ENCODE results near the gene GSC2. TPM values are rescaled to one million over a fixed set of nuclear protein-coding genes. Genes with fewer than 3 reads are reported as not detected.
A peak's percentile ranks its signal among the peaks of the same experiment; 100 is the strongest.

Gene GSC2
- polyA plus RNA-seq, 3 donors, result not detected

DNA sequence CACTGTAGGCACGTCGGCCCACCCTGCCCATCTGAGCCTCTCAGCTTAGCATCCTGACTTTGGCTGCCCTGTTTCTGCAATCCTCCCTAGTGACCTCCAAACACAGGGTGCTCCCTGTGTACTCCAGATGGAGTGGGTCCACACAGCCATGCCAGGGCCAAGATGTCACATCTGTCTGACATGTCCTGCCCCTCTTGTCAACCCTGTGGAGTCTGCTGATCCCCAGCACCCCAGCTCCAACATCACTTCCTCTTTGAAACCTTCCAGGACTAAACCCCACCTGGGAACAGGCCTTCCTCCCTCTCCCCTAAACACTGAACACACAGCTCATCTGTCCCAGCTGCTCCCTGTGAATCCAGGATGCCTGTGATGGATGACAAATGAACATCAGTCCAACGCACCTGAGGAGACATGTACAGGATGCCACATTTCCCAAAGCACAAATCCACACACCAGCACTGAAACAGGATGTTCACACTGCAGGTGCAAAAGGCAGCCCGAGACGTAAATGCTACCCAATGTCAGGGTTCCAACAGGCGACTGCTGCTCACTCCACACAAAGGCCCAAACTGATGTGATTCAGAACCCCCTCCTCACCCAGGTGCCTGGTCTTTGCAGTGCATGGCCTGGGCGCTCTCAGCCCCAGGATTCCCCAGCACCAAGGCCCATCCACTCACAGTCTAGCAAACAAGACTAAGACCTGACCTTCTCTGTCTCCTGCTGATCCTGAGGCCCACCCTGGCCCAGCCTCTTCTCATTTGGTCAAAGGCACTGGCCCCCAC, 21.0 kb downstream of the GSC2 start:
- H3K27ac ChIP-seq (ENCODE audit: low read depth in 1 of 2, low read length in 2 of 2), result no peak overlapping the region
- no peaks in the 10 kb centered on the region for H3K27me3 ChIP-seq (ENCODE audit: control insufficient read depth in 2 of 2, insufficient read depth in 2 of 2, low read length in 2 of 2)
- Mint-ChIP-seq H3K4me3 (no peak overlapping the region), H3K9me3 (peaks cover 0 to 3% (median 0%) of the 10 kb centered on the region in 7 donors), H3K27ac (no peak overlapping the region), H3K27me3 (ENCODE audit: low read depth in 3 of 3) (peaks cover under 1 to 4% (median 4%) of the 10 kb centered on the region in 3 donors), H3K36me3 (peaks cover 26 to 32% of the 10 kb centered on the region in 2 donors), H3K4me1 (peaks cover 1% of the 10 kb centered on the region)
- no peaks in the 10 kb centered on the region for H3K9me3 ChIP-seq (replicated peaks in 1 of 2; ENCODE audit: control insufficient read depth in 1 of 2, insufficient read depth in 1 of 2, low read length in 2 of 2)
- DNase-seq, result no peak
- 93% methylated on average over 4 of the region's 7 CpGs for WGBS (ENCODE audit: insufficient coverage)
- no peak for TF ChIP-seq CTCF (IDR thresholded peaks at IDR 0.05)
- H3K9ac ChIP-seq (ENCODE audit: insufficient read depth, low read length, poor library complexity, severe bottlenecking), result no peak overlapping the region
- no peak overlapping the region for H3K4me3 ChIP-seq (replicated peaks in 1 of 3; ENCODE audit: low read depth in 2 of 3, low read length in 3 of 3)
- H3K4me2 ChIP-seq (replicated peaks; ENCODE audit: extremely low read depth, low read length, poor library complexity, severe bottlenecking), result no peak overlapping the region
- H3K79me2 ChIP-seq (ENCODE audit: insufficient read depth, low read length), result no peaks in the 10 kb centered on the region
- H4K20me1 ChIP-seq (ENCODE audit: insufficient read depth, low read length), result no peaks in the 10 kb centered on the region
- H3K36me3 ChIP-seq (replicated peaks in 1 of 2; ENCODE audit: control insufficient read depth in 1 of 2, insufficient read depth in 2 of 2, low read length in 2 of 2), result peaks cover 29 to 35% of the 10 kb centered on the region in 2 donors
- no peak overlapping the region for H2AFZ ChIP-seq (ENCODE audit: insufficient read depth, low read depth, low read length, poor library complexity, severe bottlenecking)
- no peaks in the 10 kb centered on the region for H3K4me1 ChIP-seq (ENCODE audit: control insufficient read depth in 1 of 2, insufficient read depth in 2 of 2, low read length in 2 of 2)
- intact Hi-C loops (cut with micrococcal nuclease), result no loop called here

DNA sequence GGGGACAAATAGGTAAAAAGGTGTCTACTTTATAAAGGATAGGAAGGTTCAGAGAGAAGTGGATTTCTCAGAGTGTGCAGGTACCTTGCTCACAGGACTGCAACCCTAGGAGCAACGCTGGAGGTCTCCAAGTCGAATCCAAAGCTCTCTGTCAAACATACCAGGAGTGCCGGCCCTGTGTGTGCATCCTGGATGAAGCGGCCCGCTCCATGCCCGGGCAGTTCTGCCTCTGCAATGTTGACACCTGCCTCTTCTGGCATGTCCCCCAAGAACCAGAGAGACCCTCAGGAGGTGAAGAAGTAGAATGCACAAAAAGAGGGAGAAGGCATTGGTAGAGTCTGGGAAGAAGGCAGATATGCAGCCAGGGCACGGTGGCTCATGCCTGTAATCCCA, 22.1 kb downstream of the GSC2 start:
- Histone ChIP-seq H3K4me1 (ENCODE audit: control insufficient read depth in 1 of 2, insufficient read depth in 2 of 2, low read length in 2 of 2) (peaks cover 3% of the 10 kb centered on the region in 2 donors), H3K27ac (ENCODE audit: low read depth in 1 of 2, low read length in 2 of 2) (no peak overlapping the region), H3K4me3 (replicated peaks in 1 of 3; ENCODE audit: low read depth in 2 of 3, low read length in 3 of 3) (no peak overlapping the region), H4K20me1 (ENCODE audit: insufficient read depth, low read length) (no peaks in the 10 kb centered on the region), H3K9me3 (replicated peaks in 1 of 2; ENCODE audit: control insufficient read depth in 1 of 2, insufficient read depth in 1 of 2, low read length in 2 of 2) (no peaks in the 10 kb centered on the region), H2AFZ (ENCODE audit: insufficient read depth, low read depth, low read length, poor library complexity, severe bottlenecking) (no peak overlapping the region), H3K27me3 (ENCODE audit: control insufficient read depth in 2 of 2, insufficient read depth in 2 of 2, low read length in 2 of 2) (no peaks in the 10 kb centered on the region), H3K36me3 (replicated peaks in 1 of 2; ENCODE audit: control insufficient read depth in 1 of 2, insufficient read depth in 2 of 2, low read length in 2 of 2) (peaks cover 18 to 23% of the 10 kb centered on the region in 2 donors), H3K9ac (ENCODE audit: insufficient read depth, low read length, poor library complexity, severe bottlenecking) (no peak overlapping the region), H3K4me2 (replicated peaks; ENCODE audit: extremely low read depth, low read length, poor library complexity, severe bottlenecking) (no peak overlapping the region), H3K79me2 (ENCODE audit: insufficient read depth, low read length) (no peaks in the 10 kb centered on the region)
- peaks cover 5% of the 10 kb centered on the region for H3K4me1 Mint-ChIP-seq
- no peak for TF ChIP-seq CTCF (IDR thresholded peaks at IDR 0.05)
- DNase-seq, result no peak
- intact Hi-C loops (cut with micrococcal nuclease), result no loop called here
- H3K27me3 Mint-ChIP-seq (ENCODE audit: low read depth in 3 of 3), result peaks cover 1 to 7% (median 7%) of the 10 kb centered on the region in 3 donors
- H3K9me3 Mint-ChIP-seq, result peaks cover 0 to 3% (median 0%) of the 10 kb centered on the region in 7 donors
- peak overlapping the region in 1 of 7 donors; percentile 4 for H3K27ac Mint-ChIP-seq
- peaks cover 15 to 20% of the 10 kb centered on the region in 2 donors for H3K36me3 Mint-ChIP-seq
- WGBS (ENCODE audit: insufficient coverage), result 88% methylated on average over 6 of the region's 7 CpGs
- H3K4me3 Mint-ChIP-seq, result no peak overlapping the region
